Effector memory CD4-positive, alpha-beta T cell (primary cell): ENCODE measurements around the gene GATAD2B.
"Not testable (repeated sequence)": the region's sequence is repeated elsewhere in the genome, so short reads cannot be mapped to it uniquely, and the experiment has no call there.

Experiments
- DNase-seq, 3 donors: peaks; one replicate each; pipeline ENCODE4 v3.0.0-alpha.2; 2020
- H3K27ac ChIP-seq: 2 replicates; pipeline ENCODE4 v1.7.0; 2013; ENCODE audit warnings: mild to moderate bottlenecking, low read length, moderate library complexity; ENCODE audit not compliant: insufficient read depth, poor library complexity, severe bottlenecking
- H3K27me3 ChIP-seq: replicated peaks from 2 replicates; pipeline ENCODE4 v1.7.0; 2013; ENCODE audit warnings: mild to moderate bottlenecking, low read length; ENCODE audit not compliant: insufficient read depth, control insufficient read depth, poor library complexity, severe bottlenecking
- H3K36me3 ChIP-seq: 2 replicates; pipeline ENCODE4 v1.7.0; 2013; ENCODE audit warnings: mild to moderate bottlenecking, low read length, moderate library complexity; ENCODE audit not compliant: control insufficient read depth, insufficient read depth
- H3K4me1 ChIP-seq: 2 replicates; pipeline ENCODE4 v1.7.0; 2013; ENCODE audit warnings: low read length, mild to moderate bottlenecking; ENCODE audit not compliant: control insufficient read depth, insufficient read depth, poor library complexity, severe bottlenecking
- H3K4me3 ChIP-seq: 2 replicates; pipeline ENCODE4 v1.7.0; 2013; ENCODE audit warnings: low read length, low read depth, mild to moderate bottlenecking; ENCODE audit not compliant: insufficient read depth, poor library complexity, severe bottlenecking
- H3K9me3 ChIP-seq: 2 replicates; pipeline ENCODE4 v1.7.0; 2013; ENCODE audit warnings: mild to moderate bottlenecking, low read length, moderate library complexity; ENCODE audit not compliant: control insufficient read depth

GATAD2B gene

DNA sequence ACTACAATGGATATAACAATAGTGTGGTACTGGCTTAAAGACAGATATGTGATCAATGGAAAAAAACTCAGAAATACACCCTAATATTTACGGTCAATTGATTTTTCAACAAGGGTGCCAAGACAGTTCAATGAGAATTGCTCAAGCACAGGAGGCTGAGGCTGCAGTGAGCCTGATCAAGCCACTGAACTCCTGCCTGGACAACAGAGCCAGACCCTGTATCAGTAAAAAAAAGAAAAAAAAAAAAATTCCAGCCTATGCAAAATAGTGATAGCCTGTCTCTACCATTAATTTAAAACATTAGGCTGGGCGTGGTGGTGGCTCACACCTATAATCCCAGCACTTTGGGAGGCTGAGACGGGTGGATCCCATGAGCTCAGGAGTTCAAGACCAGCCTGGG, 77.6 kb downstream of the GATAD2B start:
- Histone ChIP-seq H3K4me1 (no peaks in the 10 kb centered on the region), H3K27me3 (no peaks in the 10 kb centered on the region), H3K36me3 (no peaks in the 10 kb centered on the region), H3K4me3 (no peak overlapping the region), H3K27ac (no peak overlapping the region), H3K9me3 (no peaks in the 10 kb centered on the region)
- no peak for DNase-seq

DNA sequence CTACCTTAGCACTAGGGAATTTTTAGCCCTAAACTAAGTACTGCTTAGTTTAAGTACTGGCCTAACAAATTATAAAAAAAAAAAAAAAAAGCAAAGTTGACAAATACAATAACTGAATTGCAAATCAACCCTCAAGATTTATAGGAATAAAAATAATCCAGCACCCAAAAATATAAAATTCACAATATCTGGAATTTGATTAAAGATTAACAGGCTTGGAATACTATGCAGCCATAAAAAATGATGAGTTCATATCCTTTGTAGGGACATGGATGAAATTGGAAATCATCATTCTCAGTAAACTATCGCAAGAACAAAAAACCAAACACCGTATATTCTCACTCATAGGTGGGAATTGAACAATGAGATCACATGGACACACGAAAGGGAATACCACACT, 78.4 kb downstream of the GATAD2B start:
- not testable (repeated sequence) for H3K27me3 ChIP-seq, H3K36me3 ChIP-seq, H3K27ac ChIP-seq, H3K9me3 ChIP-seq, H3K4me3 ChIP-seq, H3K4me1 ChIP-seq, DNase-seq

DNA sequence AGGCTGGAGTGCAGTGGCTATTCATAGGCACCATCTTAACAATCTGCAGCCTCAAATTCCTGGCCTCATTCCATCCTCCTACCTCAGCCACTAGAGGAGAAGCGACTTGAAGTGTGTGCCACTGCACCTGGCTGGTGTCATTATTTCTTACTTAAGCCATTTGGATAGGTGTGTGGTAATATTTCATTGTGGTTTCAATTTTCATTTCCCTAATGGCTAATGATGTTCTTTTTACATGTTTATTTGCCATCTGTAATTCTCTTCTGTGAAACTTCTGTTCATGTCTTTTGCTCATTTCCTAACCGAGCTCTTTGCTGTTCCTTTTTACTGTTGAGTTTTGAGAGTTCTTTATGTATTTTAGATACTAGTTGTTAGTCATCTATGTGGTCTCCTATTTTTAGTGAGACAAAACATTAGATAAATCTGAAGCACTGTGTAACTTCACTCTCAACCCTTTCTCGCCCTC, 80.7 kb downstream of the GATAD2B start:
- Histone ChIP-seq H3K27ac (no peak overlapping the region), H3K27me3 (no peaks in the 10 kb centered on the region), H3K4me1 (no peaks in the 10 kb centered on the region), H3K4me3 (no peak overlapping the region), H3K36me3 (no peaks in the 10 kb centered on the region), H3K9me3 (no peaks in the 10 kb centered on the region)
- no peak for DNase-seq

DNA sequence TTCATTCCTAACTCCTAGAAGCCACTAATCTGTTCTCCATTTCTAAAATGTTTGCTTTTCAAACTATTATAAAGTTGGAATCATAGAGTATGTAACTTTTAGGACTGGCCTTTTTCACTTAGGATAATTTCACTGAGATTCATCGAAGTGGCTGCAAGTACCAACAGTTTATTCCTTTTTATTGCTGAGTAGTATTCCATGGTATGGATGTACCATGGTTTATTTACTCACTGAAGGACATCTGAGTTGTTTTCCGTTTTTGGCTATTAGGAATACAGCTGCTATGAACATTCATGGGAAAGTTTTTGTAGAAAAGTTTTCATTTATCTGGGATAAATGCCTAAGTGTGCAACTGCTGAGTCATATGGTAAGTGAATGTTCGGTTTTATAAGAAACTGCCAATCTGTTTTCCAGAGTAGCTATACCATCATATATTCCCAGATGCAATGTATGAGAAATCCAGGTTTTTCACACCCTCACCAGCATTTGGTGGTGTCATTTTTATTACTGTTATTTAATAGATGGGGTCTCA, 81.2 kb downstream of the GATAD2B start:
- Histone ChIP-seq H3K9me3 (no peaks in the 10 kb centered on the region), H3K4me1 (no peaks in the 10 kb centered on the region), H3K4me3 (no peak overlapping the region), H3K36me3 (no peaks in the 10 kb centered on the region), H3K27me3 (no peaks in the 10 kb centered on the region), H3K27ac (no peak overlapping the region)
- DNase-seq: no peak

DNA sequence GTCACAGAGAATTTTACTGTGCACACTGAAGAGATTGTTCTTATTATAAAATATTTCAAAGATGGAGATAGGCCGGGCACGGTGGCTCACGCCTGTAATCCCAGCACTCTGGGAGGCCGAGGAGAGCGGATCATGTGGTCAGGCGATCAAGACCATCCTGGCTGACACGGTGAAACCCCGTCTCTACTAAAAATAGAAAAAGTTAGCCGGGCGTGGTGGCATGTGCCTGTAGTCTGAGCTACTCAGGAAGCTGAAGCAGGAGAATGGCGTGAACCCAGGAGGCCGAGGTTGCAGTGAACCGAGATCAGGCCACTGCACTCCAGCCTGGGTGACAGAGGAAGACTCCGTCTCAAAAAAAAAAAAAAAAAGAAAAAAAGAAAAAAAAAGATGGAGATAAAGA, 82.0 kb downstream of the GATAD2B start:
- not testable (repeated sequence) for H3K4me3 ChIP-seq, H3K9me3 ChIP-seq, DNase-seq, H3K27ac ChIP-seq, H3K4me1 ChIP-seq, H3K27me3 ChIP-seq, H3K36me3 ChIP-seq

DNA sequence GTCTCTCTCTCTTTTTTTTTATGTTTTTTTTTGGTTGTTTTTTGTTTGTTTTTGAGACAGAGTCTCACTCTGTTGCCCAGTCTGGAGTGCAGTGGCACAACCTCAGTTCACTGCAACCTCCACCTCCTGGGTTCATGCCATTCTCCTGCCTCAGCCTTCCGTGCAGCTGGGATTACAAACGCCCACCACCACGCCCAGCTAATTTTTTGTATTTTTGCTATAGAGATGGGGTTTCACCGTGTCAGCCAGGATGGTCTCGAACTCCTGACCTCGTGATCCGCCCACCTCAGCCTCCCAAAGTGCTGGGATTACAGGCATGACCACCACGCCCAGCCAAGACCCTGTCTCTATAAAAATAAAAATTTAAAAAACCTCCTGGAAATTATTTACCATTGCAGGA, 88.8 kb downstream of the GATAD2B start:
- H3K27ac ChIP-seq, DNase-seq, H3K9me3 ChIP-seq, H3K4me1 ChIP-seq, H3K36me3 ChIP-seq, H3K27me3 ChIP-seq, H3K4me3 ChIP-seq: not testable (repeated sequence)

DNA sequence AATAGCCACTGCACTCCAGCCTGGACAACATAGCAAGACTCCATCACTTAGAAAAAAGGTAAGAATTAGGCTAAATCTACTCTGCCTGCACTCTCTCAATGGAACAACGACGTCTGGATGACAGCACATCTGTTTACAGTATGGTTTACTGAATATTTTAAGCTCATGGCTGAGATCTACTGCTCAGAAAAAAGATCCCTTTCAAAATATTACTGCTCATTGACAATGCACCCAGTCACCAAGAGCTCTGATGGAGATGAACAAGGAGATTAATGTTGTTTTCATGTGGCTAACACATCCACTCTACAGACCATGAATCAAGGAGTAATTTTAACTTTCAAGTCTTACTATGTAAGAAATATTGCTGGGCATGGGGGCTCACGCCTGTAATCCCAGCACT, 89.6 kb downstream of the GATAD2B start:
- H3K27me3 ChIP-seq: no peaks in the 10 kb centered on the region
- no peaks in the 10 kb centered on the region for H3K9me3 ChIP-seq

DNA sequence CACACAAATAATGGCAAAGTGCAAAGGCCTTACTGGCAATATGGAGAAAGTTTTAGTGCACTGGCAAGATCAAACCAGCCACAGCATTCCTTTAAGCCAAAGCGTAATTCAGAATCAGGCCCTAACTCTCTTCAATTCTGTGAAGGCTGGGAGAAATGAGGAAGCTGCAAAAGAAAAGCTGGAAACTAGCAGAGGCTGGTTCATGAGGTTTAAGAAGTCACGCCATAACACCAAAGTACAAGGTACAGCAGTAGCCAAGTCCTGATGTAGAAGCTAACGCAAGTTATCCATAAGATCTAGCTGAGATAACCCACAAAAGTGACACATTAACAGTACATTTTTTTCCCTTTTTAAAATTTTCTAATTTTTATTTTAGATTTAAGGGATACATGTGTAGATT, 90.5 kb downstream of the GATAD2B start:
- H3K9me3 ChIP-seq: no peaks in the 10 kb centered on the region
- H3K4me1 ChIP-seq: no peaks in the 10 kb centered on the region
- H3K36me3 ChIP-seq: peaks cover 12% of the 10 kb centered on the region
- DNase-seq: no peak
- H3K27ac ChIP-seq: no peak overlapping the region
- no peaks in the 10 kb centered on the region for H3K27me3 ChIP-seq
- no peak overlapping the region for H3K4me3 ChIP-seq

More for the DNA sequence above, 89.6 kb downstream of the GATAD2B start:
- H3K4me1 ChIP-seq: no peaks in the 10 kb centered on the region
- no peak overlapping the region for H3K4me3 ChIP-seq
- H3K36me3 ChIP-seq: peaks cover 4% of the 10 kb centered on the region
- DNase-seq: no peak
- no peak overlapping the region for H3K27ac ChIP-seq

DNA sequence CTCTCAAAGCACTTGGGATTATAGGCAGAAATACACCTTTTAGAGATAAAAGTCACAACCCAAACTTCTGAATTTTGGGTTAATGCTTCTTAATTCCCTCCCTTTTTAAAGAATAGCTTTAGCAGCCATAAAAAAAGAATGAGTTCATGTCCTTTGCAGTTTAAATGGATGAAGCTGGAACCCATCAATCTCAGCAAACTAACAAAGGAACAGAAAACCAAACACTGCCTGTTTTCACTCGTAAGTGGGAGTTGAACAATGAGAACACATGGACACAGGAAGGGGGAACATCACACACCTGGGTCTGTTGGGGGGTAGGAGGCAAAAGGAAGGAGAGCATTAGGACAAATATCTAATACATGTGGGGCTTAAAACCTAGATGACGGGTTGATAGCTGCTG, 91.7 kb downstream of the GATAD2B start:
- no peak overlapping the region for H3K27ac ChIP-seq
- H3K4me3 ChIP-seq: no peak overlapping the region
- no peaks in the 10 kb centered on the region for H3K4me1 ChIP-seq
- H3K27me3 ChIP-seq: no peaks in the 10 kb centered on the region
- no peak for DNase-seq
- peaks cover 23% of the 10 kb centered on the region for H3K36me3 ChIP-seq
- H3K9me3 ChIP-seq: no peaks in the 10 kb centered on the region

DNA sequence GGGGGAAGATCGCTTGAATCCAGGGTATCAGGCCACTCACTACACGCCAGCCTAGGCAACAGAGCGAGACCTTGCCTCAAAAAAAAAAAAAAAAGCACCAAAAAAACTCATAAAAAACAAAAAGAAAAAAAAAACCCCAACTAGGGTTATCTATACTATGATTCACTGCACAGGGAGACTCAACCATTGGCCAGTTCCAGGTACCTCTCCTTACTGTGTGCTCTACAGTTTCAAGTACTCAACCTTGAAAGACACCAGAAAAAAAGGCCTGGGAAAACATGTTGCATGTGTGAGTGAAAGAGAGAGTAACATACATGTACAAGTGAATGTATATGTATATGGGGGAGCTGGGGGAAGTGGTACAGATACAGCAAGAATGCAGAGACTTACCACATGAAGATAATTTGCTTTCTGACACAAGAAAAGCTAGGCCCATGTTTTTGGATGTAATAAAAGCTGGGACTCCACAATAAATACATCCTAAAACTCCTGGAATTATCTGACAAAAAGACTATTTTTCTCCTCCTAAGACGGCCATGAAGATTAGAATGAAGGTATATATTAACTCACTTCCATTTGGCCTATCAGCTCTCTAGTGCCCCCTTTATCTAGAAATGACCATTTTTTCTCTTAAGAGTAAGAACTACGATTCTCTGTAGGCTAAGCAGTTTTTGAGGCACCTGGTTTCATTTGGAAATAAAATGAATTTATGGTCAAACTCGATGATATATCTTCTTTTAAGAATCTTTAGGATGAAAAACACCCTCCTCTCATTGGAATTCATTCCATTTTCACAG, 95.4 kb downstream of the GATAD2B start:
- peaks cover 23% of the 10 kb centered on the region for H3K36me3 ChIP-seq
- no peaks in the 10 kb centered on the region for H3K27me3 ChIP-seq
- no peak overlapping the region for H3K27ac ChIP-seq
- DNase-seq: no peak
- H3K4me3 ChIP-seq: no peak overlapping the region
- no peaks in the 10 kb centered on the region for H3K9me3 ChIP-seq
- no peaks in the 10 kb centered on the region for H3K4me1 ChIP-seq
